HG03108 (cell line): ENCODE data around the gene TMEM94.

Source experiments
- ATAC-seq: cut with Tn5 transposase; IDR thresholded peaks from one replicate; pipeline ENCODE4 v1.9.1; 2021; ENCODE audit warnings: moderate library complexity; ENCODE audit not compliant: unreplicated experiment

Gene TMEM94

GRCh38 chr17:75494326-75494877 lies 38.0 kb downstream of the TMEM94 start:
- ATAC-seq: no peak

- ATAC-seq: no peak
Observed at GRCh38 chr17:75496005-75496404, 39.6 kb downstream of the TMEM94 start.

- ATAC-seq: no peak
Observed at GRCh38 chr17:75498039-75498725, 41.7 kb downstream of the TMEM94 start.

- no peak for ATAC-seq
Observed at GRCh38 chr17:75498726-75499213, 42.3 kb downstream of the TMEM94 start.

- no peak for ATAC-seq
Observed at GRCh38 chr17:75499313-75500022, 43.0 kb downstream of the TMEM94 start.

GRCh38 chr17:75500419-75501216 lies 44.2 kb downstream of the TMEM94 start:
- ATAC-seq: no peak

- no peak for ATAC-seq
Observed at GRCh38 chr17:75501378-75502071, 45.1 kb downstream of the TMEM94 start.

- no peak for ATAC-seq
Observed at GRCh38 chr17:75502072-75502720, 45.8 kb downstream of the TMEM94 start.

- no peak for ATAC-seq
Observed at GRCh38 chr17:75502721-75503329, 46.4 kb downstream of the TMEM94 start.

GRCh38 chr17:75503337-75503950 lies 47.0 kb downstream of the TMEM94 start:
- ATAC-seq: no peak

- no peak for ATAC-seq
Observed at GRCh38 chr17:75503976-75504346, 47.5 kb downstream of the TMEM94 start.

GRCh38 chr17:75504347-75505151 lies 48.1 kb downstream of the TMEM94 start:
- peak; percentile 61 for ATAC-seq

GRCh38 chr17:75505152-75505409 lies 48.6 kb downstream of the TMEM94 start:
- ATAC-seq: no peak

- no peak for ATAC-seq
Observed at GRCh38 chr17:75505640-75506039, 49.2 kb downstream of the TMEM94 start.

GRCh38 chr17:75506134-75506533 lies 49.7 kb downstream of the TMEM94 start:
- ATAC-seq: no peak

GRCh38 chr17:75506888-75507287 lies 50.5 kb downstream of the TMEM94 start:
- ATAC-seq: no peak

GRCh38 chr17:75507733-75508719 lies 51.6 kb downstream of the TMEM94 start:
- ATAC-seq: no peak

- no peak for ATAC-seq
Observed at GRCh38 chr17:75508931-75509361, 52.5 kb downstream of the TMEM94 start.
